Measurements from ENCODE around the gene PTPRK. TPM values are rescaled to one million over a fixed set of nuclear protein-coding genes. Genes with fewer than 3 reads are reported as not detected.
A peak's percentile ranks its signal among the peaks of the same experiment; 100 is the strongest.

Gene PTPRK
- total RNA-seq, 2 donors from 2014 or later = 3.2 to 5.1 TPM

DNA sequence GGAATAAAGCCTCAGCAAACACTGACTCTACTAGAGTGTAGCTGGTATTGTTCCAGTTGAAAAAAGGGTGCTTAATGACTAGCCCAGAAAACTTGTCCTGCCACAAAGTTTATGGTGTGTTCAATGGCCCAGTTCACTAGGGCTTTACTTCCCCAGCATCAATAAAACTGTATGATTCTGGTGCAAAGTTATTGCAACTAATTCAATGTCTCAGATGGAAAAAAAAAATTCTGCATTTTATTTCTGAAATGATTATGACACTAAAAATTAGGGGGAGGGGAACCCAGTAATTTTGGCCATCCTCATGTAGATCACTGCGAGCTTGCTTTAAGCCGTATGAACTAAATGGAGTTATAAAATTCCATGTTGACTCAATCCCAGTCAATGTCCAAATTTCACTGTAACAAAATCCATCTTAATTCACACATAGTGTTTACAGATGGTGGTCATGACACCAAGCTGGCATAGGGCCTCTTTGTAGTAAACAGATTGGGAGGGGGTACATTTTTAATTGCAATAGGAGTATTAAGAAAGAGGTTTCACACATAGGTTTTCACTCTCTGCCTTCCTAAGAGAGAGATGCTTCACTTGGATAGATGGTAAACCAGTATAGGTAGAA is 41.2 kb downstream of the PTPRK start:
- Mint-ChIP-seq H3K27ac (no peak overlapping the region), H3K9me3 (peaks cover 0 to 6% of the 10 kb centered on the region in 2 donors), H3K36me3 (no peaks in the 10 kb centered on the region)
- DNase-seq (ENCODE audit: low spot score in 2 of 2) (no peak), ATAC-seq (no peak)

GRCh38 chr6:128478230-128479047 is 42.0 kb downstream of the PTPRK start:
- Mint-ChIP-seq H3K36me3 (no peaks in the 10 kb centered on the region), H3K9me3 (peaks cover 0 to 6% of the 10 kb centered on the region in 2 donors), H3K27ac (peak overlapping the region in 1 of 2 donors; percentile 66)
- ATAC-seq (no peak), DNase-seq (ENCODE audit: low spot score in 2 of 2) (no peak)

- DNase-seq (ENCODE audit: low spot score in 2 of 2) = no peak
- Mint-ChIP-seq H3K36me3 (no peaks in the 10 kb centered on the region), H3K27ac (no peak overlapping the region), H3K9me3 (peaks cover 0 to 1% of the 10 kb centered on the region in 2 donors)
- no peak for ATAC-seq
Observed at GRCh38 chr6:128474933-128475332, 45.5 kb downstream of the PTPRK start.

- Mint-ChIP-seq H3K36me3 (no peaks in the 10 kb centered on the region), H3K27ac (no peak overlapping the region), H3K9me3 (no peaks in the 10 kb centered on the region)
- ATAC-seq (no peak), DNase-seq (ENCODE audit: low spot score in 2 of 2) (no peak)
Observed at GRCh38 chr6:128474481-128474880, 45.9 kb downstream of the PTPRK start.

- Mint-ChIP-seq H3K36me3 (no peaks in the 10 kb centered on the region), H3K27ac (no peak overlapping the region), H3K9me3 (no peaks in the 10 kb centered on the region)
- ATAC-seq = no peak
- no peak for DNase-seq (ENCODE audit: low spot score in 2 of 2)
Observed at GRCh38 chr6:128471907-128472306, 48.5 kb downstream of the PTPRK start.

GRCh38 chr6:128465368-128466343 is 54.7 kb downstream of the PTPRK start:
- no peaks in the 10 kb centered on the region for H3K9me3 Mint-ChIP-seq
- ATAC-seq (no peak), DNase-seq (ENCODE audit: low spot score in 2 of 2) (no peak)
- no peak overlapping the region for H3K27ac Mint-ChIP-seq
- no peaks in the 10 kb centered on the region for H3K36me3 Mint-ChIP-seq

DNA sequence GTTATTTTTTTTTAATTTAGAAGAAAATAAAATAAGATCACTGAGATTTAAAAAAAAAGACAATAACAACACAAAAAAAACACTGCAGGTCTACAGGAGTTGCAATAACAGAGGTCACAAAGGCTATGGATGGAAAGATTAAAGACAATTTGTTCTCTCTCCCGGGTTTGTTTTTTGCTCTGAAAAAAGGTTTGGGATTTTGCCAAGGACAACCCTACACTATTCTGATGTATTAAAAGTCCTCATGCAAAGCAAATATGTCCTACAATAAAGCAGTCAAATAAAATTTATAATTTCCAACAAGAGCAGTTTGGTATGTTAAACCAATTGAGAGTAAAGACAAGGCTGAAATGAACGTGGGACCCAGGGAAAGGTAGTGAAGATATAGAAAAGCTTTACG is 55.6 kb downstream of the PTPRK start:
- no peak for ATAC-seq
- Mint-ChIP-seq H3K9me3 (no peaks in the 10 kb centered on the region), H3K36me3 (no peaks in the 10 kb centered on the region), H3K27ac (no peak overlapping the region)
- DNase-seq (ENCODE audit: low spot score in 2 of 2) = no peak

DNA sequence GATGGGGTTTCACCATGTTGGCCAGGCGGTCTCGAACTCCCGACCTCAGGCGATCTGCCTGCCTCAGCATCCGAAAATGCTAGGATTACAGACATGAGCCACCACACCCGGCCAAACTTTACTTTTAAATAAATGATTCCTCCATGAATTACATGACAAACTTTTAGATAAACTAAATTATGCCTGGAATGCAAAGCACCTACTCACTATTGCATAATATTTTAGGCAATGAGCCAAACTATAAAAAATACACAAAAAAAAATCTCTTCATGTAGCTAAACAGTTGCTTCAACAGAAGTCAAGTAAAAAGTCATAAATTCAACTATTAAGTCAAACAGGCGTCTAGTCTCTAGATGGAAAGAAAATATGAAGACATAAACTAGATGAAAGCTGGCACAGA is 56.5 kb downstream of the PTPRK start:
- DNase-seq (ENCODE audit: low spot score in 2 of 2) = no peak
- no peak for ATAC-seq
- Mint-ChIP-seq H3K9me3 (no peaks in the 10 kb centered on the region), H3K27ac (no peak overlapping the region), H3K36me3 (no peaks in the 10 kb centered on the region)

DNA sequence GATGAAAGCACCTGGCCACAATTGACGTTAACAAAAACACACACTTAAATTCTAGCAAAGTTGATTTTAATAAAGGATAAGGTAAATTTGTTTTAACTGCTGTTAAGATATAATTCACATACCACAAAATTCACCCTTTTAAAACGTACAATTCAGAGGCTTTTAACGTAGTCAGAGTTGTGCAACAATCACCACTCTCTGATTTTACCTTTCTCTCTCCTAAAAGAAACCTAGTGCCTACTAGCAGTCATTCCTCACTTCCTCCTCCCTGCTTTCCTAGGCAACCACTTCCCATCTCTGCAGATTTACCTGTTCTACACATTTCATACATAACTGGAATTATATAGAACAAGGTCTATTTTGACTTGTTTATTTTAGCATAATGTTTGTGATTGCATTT is 58.9 kb downstream of the PTPRK start:
- Mint-ChIP-seq H3K9me3 (no peaks in the 10 kb centered on the region), H3K36me3 (no peaks in the 10 kb centered on the region), H3K27ac (no peak overlapping the region)
- DNase-seq (ENCODE audit: low spot score in 2 of 2) (no peak), ATAC-seq (no peak)

DNA sequence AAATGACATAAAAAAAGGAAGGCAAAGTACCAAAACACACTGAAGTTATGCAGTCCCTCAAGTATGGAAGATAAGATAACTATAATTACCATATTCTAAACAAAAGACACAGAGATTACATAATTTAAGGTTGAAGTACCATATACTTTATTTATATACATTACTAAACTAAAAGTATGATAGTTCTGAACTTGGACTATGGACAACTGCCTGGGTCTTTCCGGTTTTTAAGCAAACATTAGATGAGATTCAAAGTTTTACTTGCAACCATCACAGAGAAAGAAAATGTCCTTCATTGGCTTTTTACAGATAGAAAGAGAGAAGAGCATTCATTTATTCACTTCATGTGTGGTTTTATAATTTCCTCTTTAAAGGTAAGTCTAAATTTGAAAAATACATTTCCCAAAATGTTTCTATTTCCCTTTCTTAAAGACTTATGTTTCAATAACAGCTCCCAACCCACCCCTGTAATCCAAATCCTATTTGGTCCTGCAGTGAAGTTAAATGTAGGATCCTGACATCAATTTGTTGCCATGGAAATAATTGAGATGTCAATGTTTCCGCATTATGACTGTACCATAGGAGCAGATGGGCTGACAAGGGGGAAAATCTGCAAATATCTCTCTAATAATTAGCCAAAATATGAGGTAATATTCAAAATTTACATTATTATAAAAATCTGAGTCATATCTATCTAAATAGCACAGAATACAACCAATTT is 63.7 kb downstream of the PTPRK start:
- no peak overlapping the region for H3K27ac Mint-ChIP-seq
- no peak for ATAC-seq
- H3K9me3 Mint-ChIP-seq = no peaks in the 10 kb centered on the region
- no peak for DNase-seq (ENCODE audit: low spot score in 2 of 2)
- H3K36me3 Mint-ChIP-seq = no peaks in the 10 kb centered on the region

DNA sequence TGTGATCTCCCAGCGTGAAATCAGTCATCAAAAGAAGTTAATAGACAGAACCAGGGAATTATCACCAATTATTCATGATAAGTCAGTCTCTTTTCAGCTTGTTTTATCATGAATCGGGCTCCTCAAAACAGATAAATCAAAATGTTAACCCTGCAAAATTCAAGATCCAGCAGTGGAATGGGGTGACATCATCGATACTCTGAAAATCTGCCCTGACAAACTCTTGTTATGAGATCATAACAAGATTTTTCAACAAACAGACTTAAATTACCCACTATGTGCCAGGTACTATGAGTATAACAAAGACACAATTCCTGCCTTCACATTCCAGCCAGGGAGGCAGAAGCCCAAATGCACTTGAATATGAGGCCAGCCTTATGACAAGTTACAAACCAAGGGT is 64.4 kb downstream of the PTPRK start:
- no peak for DNase-seq (ENCODE audit: low spot score in 2 of 2)
- Mint-ChIP-seq H3K9me3 (no peaks in the 10 kb centered on the region), H3K36me3 (no peaks in the 10 kb centered on the region), H3K27ac (no peak overlapping the region)
- ATAC-seq = no peak

DNA sequence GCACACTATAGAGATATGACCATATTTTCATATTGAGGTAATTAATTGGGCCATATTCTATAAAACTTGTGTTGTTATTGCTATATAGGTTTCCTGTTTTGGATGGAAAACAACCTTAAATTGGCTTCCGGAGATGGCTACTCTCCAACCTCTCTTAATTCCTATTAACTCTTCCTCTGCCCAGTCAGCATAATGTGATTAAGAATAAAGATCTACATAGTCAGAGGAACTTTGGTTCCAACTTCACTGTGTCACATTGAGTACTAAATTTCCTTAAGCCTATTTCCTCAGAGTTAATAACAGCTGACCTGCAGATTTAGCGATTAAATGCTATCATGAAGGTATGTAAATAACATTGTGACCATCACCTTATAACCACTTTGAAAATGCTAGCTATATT is 67.7 kb downstream of the PTPRK start:
- DNase-seq (ENCODE audit: low spot score in 2 of 2) = no peak
- H3K9me3 Mint-ChIP-seq = no peaks in the 10 kb centered on the region
- no peak for ATAC-seq

DNA sequence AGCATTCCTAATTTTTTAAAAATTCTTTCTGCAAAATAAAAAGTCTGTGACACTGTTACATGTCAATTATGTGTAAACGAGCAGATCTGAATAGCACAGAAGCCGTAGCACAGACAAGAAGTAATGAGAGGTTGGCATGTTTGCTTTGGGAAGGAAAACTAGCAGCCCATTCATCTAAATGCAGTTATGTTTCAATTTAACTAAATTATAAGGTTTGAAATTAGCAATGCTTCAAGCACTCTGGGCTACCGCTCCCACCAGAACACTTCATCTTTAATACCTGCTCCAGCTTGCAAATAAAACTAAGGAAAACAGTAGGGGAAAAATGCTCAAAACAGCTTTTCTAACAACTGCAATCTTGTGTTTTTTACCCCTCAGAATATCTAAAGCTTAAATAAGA is 73.9 kb downstream of the PTPRK start:
- ATAC-seq (no peak), DNase-seq (ENCODE audit: low spot score in 2 of 2) (no peak)
- Mint-ChIP-seq H3K9me3 (no peaks in the 10 kb centered on the region), H3K36me3 (no peaks in the 10 kb centered on the region), H3K27ac (no peak overlapping the region)

More for the DNA sequence above, 67.7 kb downstream of the PTPRK start:
- H3K36me3 Mint-ChIP-seq = no peaks in the 10 kb centered on the region
- no peak overlapping the region for H3K27ac Mint-ChIP-seq

DNA sequence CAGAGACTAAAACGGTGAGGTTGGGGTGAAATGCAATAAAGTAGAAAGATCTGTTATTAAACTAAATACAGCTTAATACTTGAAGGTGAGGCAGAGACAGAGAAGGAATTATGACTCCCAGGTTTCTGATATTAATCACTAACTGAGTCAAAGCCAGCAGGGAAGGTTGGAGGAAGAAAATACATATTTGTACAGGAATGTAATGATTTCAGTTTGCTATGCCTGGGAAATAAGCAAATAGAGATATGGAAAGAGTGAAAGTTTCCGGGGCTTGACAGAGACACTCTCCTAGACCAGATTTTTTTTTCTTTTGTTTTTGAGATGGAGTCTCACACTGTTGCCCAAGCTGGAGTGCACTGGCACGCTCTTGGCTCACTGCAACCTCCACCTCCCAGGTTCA is 76.8 kb downstream of the PTPRK start:
- Mint-ChIP-seq H3K36me3 (no peaks in the 10 kb centered on the region), H3K9me3 (no peaks in the 10 kb centered on the region), H3K27ac (no peak overlapping the region)
- ATAC-seq = no peak
- DNase-seq (ENCODE audit: low spot score in 2 of 2) = no peak

- Mint-ChIP-seq H3K9me3 (no peaks in the 10 kb centered on the region), H3K36me3 (no peaks in the 10 kb centered on the region), H3K27ac (no peak overlapping the region)
- ATAC-seq (no peak), DNase-seq (ENCODE audit: low spot score in 2 of 2) (no peak)
Observed at GRCh38 chr6:128439627-128440026, 80.8 kb downstream of the PTPRK start.

DNA sequence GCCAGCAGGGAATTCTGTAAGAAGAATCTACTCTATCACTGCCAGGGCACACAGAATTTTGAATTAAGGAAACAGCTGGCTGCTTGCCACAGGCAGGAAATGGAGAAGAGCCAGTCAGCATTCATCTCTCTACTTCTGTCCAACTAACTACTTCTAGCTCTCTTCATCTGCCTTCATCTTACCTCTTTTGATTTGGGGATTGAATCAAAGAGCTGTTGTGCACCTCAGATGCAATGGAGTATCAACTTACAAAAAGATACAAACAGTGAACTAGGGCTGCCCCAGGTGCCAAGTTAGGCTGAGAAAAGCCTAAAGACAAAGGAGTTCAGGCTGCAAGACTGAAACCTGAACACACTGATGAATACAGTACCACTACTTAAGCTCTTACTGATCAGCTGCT is 82.0 kb downstream of the PTPRK start:
- Mint-ChIP-seq H3K9me3 (peaks cover 4 to 5% of the 10 kb centered on the region in 2 donors), H3K27ac (no peak overlapping the region), H3K36me3 (no peaks in the 10 kb centered on the region)
- ATAC-seq (no peak), DNase-seq (ENCODE audit: low spot score in 2 of 2) (no peak)

Measured in activated naive CD4-positive, alpha-beta T cell treated with anti-CD3 and anti-CD28 coated beads, Interleukin-2, amount 50 U/mL, for 72 hours (primary cell).